ENCODE data around the gene CCDC85C. TPM values are rescaled to one million over a fixed set of nuclear protein-coding genes. Genes with fewer than 3 reads are reported as not detected.

Gene CCDC85C
- total and polyA plus RNA-seq, 9 donors: 2.1 to 28.4 (median 13.1) TPM

DNA sequence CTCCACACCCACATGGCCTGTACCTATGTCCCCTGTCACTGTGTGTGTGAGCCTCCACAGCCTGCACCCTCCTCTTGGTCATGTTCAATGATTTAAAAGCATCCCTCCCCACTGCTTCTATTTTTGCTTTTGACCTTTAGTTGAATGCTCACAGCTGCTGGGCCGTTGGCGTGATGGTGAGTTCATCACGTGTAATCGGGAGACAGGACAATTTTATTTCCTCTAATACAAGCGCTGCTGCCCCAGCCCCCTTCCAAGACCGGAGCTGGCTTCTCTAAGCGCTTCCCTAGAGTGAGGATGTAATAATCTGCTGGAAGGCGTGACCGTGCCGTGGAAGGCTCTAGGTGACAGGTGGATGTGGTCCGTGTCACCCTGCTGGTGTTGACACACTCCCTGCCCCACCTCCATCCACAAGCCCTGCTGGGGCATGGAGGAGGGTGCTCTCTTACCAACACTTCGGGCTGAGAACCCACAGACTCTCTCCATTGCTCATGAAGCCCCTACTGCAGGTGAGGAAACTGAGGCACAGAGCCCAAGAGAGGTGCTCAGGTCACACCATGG is 25.4 kb downstream of the CCDC85C start:
- no peak overlapping the region for H3K4me3 ChIP-seq
- TF ChIP-seq EP300 (IDR thresholded peaks at IDR 0.05) (no peak), POLR2A (IDR thresholded peaks at IDR 0.05) (no peak)
- TF ChIP-seq, protein P1, sequence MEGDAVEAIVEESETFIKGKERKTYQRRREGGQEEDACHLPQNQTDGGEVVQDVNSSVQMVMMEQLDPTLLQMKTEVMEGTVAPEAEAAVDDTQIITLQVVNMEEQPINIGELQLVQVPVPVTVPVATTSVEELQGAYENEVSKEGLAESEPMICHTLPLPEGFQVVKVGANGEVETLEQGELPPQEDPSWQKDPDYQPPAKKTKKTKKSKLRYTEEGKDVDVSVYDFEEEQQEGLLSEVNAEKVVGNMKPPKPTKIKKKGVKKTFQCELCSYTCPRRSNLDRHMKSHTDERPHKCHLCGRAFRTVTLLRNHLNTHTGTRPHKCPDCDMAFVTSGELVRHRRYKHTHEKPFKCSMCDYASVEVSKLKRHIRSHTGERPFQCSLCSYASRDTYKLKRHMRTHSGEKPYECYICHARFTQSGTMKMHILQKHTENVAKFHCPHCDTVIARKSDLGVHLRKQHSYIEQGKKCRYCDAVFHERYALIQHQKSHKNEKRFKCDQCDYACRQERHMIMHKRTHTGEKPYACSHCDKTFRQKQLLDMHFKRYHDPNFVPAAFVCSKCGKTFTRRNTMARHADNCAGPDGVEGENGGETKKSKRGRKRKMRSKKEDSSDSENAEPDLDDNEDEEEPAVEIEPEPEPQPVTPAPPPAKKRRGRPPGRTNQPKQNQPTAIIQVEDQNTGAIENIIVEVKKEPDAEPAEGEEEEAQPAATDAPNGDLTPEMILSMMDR (IDR thresholded peaks at IDR 0.05): no peak
- peaks cover 57% of the 10 kb centered on the region for H3K4me1 ChIP-seq (ENCODE audit: insufficient read depth)
- no peaks in the 10 kb centered on the region for H3K27me3 ChIP-seq
- intact Hi-C loops (cut with DNase I): no loop called here
- H3K36me3 ChIP-seq: no peaks in the 10 kb centered on the region
- DNase-seq: peak in 4 of 5 donors; percentile 57 to 73 (median 68)
- 12 to 25% (median 21%) methylated on average over 12 of the region's 12 CpGs for WGBS, 3 donors
- H3K9me3 ChIP-seq: no peaks in the 10 kb centered on the region
- peak overlapping the region in 1 of 2 donors; percentile 73 for H3K27ac ChIP-seq

DNA sequence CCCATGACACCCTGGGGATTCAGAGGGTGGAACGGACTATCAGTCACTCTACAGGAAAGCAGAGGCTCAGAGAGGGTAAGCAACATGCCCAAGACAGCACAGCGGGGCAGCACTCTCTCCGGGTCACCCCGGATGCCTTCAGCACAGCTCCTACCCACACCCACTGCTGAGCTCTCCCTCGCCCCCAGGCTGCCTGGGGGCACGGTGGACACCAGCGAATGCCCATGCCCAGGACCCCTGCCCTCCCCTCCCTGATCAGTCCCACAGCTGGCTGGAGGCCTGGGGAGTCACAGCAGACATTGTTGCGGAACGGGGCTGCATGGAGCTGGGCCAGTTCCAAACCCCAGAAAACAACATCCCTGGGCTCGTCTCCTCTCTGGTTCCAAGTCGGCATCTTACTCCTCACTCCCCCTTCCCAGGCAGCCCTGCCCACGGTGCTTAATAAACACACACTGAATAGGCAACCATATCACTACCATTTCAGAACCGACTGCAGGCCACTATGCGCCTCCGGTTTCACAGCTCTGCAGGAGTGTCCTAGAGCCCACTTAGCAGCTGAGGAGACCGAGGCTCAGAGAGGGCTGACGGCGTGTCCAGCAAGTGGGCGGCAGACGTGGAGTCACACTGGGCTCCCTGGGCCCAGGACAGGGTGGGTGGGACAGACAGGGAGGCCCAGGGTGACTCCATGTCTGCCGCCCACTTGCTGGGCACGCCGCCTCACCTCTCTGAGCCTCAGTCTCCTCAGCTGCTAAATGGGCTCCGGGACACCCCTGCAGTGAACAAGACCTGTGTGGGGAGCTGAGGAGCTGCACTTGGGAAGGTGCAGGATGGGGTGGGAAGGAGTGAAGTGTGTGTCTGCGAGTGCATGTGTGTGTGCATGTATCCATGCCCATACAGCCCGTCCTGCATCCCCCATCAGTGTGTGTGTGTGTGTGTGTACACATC is 27.0 kb downstream of the CCDC85C start:
- intact Hi-C loops (cut with DNase I): no loop called here
- Histone ChIP-seq H3K27ac (peak overlapping the region in 1 of 2 donors; percentile 60), H3K27me3 (no peaks in the 10 kb centered on the region), H3K36me3 (no peaks in the 10 kb centered on the region), H3K4me1 (ENCODE audit: insufficient read depth) (peaks cover 61% of the 10 kb centered on the region), H3K4me3 (no peak overlapping the region), H3K9me3 (no peaks in the 10 kb centered on the region)
- peak; percentile 53 to 71 (median 61) for DNase-seq
- 47 to 61% (median 48%) methylated on average over 26 of the region's 26 CpGs for WGBS, 3 donors
- TF ChIP-seq, protein P1 (IDR thresholded peaks at IDR 0.05): no peak

DNA sequence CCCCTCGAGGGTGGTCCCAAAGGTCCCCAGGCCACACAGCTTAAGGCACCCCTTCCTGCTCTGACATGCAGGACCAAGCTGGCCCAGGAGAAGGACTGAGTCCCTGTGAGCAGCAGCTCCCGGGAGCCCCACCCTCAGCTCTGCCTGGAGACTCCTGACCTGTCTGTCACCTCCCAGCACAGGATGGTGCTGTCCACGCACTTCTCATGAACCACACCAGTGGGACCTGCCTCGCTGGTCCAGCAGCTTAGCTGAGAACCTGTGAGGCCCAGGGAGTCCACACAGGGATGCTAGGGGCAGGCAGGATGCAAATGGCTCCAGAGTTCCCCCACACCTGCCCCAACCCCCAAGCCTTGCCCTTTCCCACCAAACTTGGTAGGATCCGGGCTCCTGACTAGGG is 27.7 kb downstream of the CCDC85C start:
- TF ChIP-seq POLR2A (IDR thresholded peaks at IDR 0.05) (no peak), EP300 (IDR thresholded peaks at IDR 0.05) (no peak)
- TF ChIP-seq, protein P1 (IDR thresholded peaks at IDR 0.05): no peak
- H3K9me3 ChIP-seq: no peaks in the 10 kb centered on the region
- H3K36me3 ChIP-seq: no peaks in the 10 kb centered on the region
- peak overlapping the region in 1 of 2 donors; percentile 60 for H3K27ac ChIP-seq
- intact Hi-C loops (cut with DNase I): no loop called here
- no peak for DNase-seq
- H3K27me3 ChIP-seq: no peaks in the 10 kb centered on the region
- H3K4me1 ChIP-seq (ENCODE audit: insufficient read depth): peaks cover 61% of the 10 kb centered on the region
- 52 to 60% (median 54%) methylated on average over 5 of the region's 5 CpGs for WGBS, 3 donors
- H3K4me3 ChIP-seq: no peak overlapping the region

DNA sequence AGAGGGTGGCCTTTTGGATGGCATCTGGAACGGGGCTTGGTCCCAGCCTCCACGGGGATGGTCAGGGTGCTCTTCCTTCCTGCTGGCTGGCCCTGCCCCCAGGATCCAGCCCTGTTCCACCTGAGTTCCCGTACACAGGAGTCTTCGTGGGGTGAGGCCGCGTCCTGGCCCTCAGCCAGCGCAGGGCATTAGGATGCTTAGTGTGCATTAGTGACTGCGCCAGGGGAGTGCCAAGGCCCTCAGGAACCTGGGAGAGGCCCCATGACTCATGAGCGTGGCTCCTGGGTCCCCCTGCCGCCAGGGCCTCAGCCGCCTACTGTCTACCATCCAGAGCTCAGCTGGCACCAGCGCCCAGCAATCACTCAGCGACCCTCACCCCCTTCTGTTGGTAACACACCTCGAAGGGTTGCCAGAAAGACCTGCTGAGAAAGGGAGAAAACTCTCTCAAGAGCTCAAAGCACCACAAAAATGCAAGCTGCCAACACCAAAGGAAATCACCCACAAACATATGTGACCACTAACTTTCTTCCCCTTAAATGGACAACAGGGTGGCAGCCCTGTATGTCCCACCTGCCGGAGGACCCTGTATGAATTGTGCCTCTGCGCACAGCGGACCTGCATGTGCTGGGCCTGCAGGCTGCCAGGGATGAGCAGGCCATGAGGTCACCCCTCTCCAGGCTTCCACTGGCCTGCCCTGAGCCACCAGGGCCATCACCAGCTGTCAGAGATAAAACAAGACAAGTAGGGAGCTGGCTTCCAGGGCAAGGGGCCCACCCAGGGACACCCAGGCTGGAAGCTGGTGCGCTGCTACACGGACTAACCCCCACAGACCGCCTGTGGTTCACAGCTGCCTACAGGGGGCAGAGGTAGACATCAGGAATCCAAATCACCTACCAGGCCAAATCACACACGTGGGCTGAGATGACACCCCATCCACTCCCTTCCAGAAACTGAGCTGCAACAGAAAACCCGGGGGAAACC is 28.7 kb downstream of the CCDC85C start:
- peaks cover 59% of the 10 kb centered on the region for H3K4me1 ChIP-seq (ENCODE audit: insufficient read depth)
- no peak overlapping the region for H3K4me3 ChIP-seq
- H3K27me3 ChIP-seq: no peaks in the 10 kb centered on the region
- no peaks in the 10 kb centered on the region for H3K9me3 ChIP-seq
- H3K36me3 ChIP-seq: no peaks in the 10 kb centered on the region
- TF ChIP-seq POLR2A (IDR thresholded peaks at IDR 0.05): no peak
- no peak for TF ChIP-seq EP300 (IDR thresholded peaks at IDR 0.05)
- TF ChIP-seq, protein P1 (IDR thresholded peaks at IDR 0.05): peak in 1 of 3 donors; percentile 18
- WGBS, 3 donors: 55 to 70% (median 64%) methylated on average over 22 of the region's 22 CpGs
- DNase-seq: peak in 4 of 5 donors; percentile 38 to 69 (median 63)
- peak overlapping the region in 1 of 2 donors; percentile 60 for H3K27ac ChIP-seq
- intact Hi-C loops (cut with DNase I): no loop called here

Measured in ovary (tissue), 9 donors.